GM23248 (cell line): ENCODE measurements around the gene CSKMT.

ENCODE experiments used
- EZH2 ChIP-seq: fragments of 200-600 bp; sonication (generic); IDR thresholded peaks from 2 replicates; pipeline ENCODE4 v1.6.1; 2018; ENCODE audit warnings: antibody characterized with exemption, mild to moderate bottlenecking; ENCODE audit not compliant: insufficient read depth, poor library complexity, severe bottlenecking
- EZH2phosphoT487 ChIP-seq: fragments of 200-600 bp; sonication (generic); IDR thresholded peaks from 2 replicates; pipeline ENCODE4 v1.6.1; 2018; ENCODE audit warnings: antibody characterized with exemption, moderate library complexity, mild to moderate bottlenecking, low read depth; ENCODE audit not compliant: insufficient read depth

DNA sequence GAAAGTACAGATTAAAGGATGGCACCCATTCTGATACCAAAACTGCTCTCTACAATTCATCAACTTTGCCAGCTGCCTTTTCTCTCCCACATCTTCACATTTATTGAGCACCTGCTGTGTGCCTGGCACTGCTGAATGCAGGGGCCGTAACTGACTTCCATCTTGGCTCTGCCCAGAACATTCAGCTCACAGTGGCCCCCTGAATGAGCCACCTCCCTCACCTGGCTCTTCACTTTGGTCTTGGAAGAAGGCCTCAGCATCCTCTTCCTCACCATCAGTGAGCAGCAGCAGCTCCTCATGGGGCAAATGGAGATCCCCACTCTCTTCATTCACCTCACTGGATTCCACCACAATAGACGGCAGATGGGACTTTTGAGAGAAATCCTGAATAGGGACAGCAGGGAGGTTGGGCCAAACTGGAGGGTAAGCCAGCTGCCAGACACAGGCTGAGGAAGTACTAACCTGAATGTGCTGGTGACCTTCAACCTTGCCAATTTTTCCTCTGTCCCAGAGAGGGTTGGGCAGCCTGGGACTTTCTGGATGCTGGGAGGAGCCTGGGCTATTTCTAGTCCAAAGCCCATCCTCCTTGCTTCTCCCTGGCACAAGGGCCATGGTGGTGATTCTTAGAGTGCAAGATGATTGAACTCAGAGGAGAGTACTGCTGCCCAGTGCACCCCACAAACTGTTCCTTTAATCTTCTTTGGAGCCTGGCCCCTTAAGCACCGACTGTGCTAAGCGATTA is 4.5 kb downstream of the CSKMT start:
- TF ChIP-seq EZH2 (no peak), EZH2phosphoT487 (no peak)
